GM18508 (cell line): ENCODE results near the gene SYNE3.

Source experiments
- ATAC-seq: cut with Tn5 transposase; IDR thresholded peaks from one replicate; pipeline ENCODE4 v1.9.1; 2021; ENCODE audit warnings: moderate number of reproducible peaks; ENCODE audit not compliant: insufficient read depth, unreplicated experiment

The SYNE3 gene

GRCh38 chr14:95526483-95527386, 10.3 kb upstream of the SYNE3 start:
- ATAC-seq, result no peak

GRCh38 chr14:95525999-95526398, 9.5 kb upstream of the SYNE3 start:
- no peak for ATAC-seq

GRCh38 chr14:95524706-95525512, 8.5 kb upstream of the SYNE3 start:
- no peak for ATAC-seq

- ATAC-seq, result no peak
Measured at GRCh38 chr14:95523815-95524448, 7.5 kb upstream of the SYNE3 start.

GRCh38 chr14:95523051-95523814, 6.8 kb upstream of the SYNE3 start:
- no peak for ATAC-seq

GRCh38 chr14:95522556-95522955, 6.1 kb upstream of the SYNE3 start:
- no peak for ATAC-seq

- ATAC-seq, result no peak
Measured at GRCh38 chr14:95522116-95522515, 5.7 kb upstream of the SYNE3 start.

- no peak for ATAC-seq
Measured at GRCh38 chr14:95521001-95521400, 4.6 kb upstream of the SYNE3 start.

GRCh38 chr14:95520346-95520745, 3.9 kb upstream of the SYNE3 start:
- ATAC-seq, result no peak

- ATAC-seq, result no peak
Measured at GRCh38 chr14:95519699-95520098, 3.2 kb upstream of the SYNE3 start.

- peak; percentile 29 for ATAC-seq
Measured at GRCh38 chr14:95518045-95518751, 1.7 kb upstream of the SYNE3 start.

- ATAC-seq, result peak; percentile 59
Measured at GRCh38 chr14:95515596-95516552, 576 bp downstream of the SYNE3 start.

- ATAC-seq, result no peak
Measured at GRCh38 chr14:95515080-95515489, 1.4 kb downstream of the SYNE3 start.

- no peak for ATAC-seq
Measured at GRCh38 chr14:95514131-95515079, 2.0 kb downstream of the SYNE3 start.

GRCh38 chr14:95513291-95513690, 3.2 kb downstream of the SYNE3 start:
- no peak for ATAC-seq

- no peak for ATAC-seq
Measured at GRCh38 chr14:95511687-95512086, 4.8 kb downstream of the SYNE3 start.

- no peak for ATAC-seq
Measured at GRCh38 chr14:95510804-95511203, 5.6 kb downstream of the SYNE3 start.
